NCI-H510A (cell line): ENCODE results near the gene KCNQ1.

Experiments
- DNase-seq: peaks from one replicate; lab custom pipeline; 2025; lab: John Stamatoyannopoulos, UW

The KCNQ1 gene

GRCh38 chr11:2699531-2700414, 255.0 kb downstream of the KCNQ1 start, which contains the start of gene KCNQ1OT1:
Gene KCNQ1OT1, minus strand, starts transcription at chr11:2699994.
- peak; percentile 13 for DNase-seq

GRCh38 chr11:2700415-2701211, 255.8 kb downstream of the KCNQ1 start:
- no peak for DNase-seq

- DNase-seq = no peak
These were observed 256.4 kb downstream of the KCNQ1 start for GRCh38 chr11:2701230-2701629.

- DNase-seq = no peak
These were observed 257.2 kb downstream of the KCNQ1 start for GRCh38 chr11:2701898-2702434.

GRCh38 chr11:2702771-2703362, 258.1 kb downstream of the KCNQ1 start:
- no peak for DNase-seq

- no peak for DNase-seq
These were observed 258.7 kb downstream of the KCNQ1 start for GRCh38 chr11:2703363-2704141.

- no peak for DNase-seq
These were observed 259.5 kb downstream of the KCNQ1 start for GRCh38 chr11:2704356-2704755.

- DNase-seq = no peak
These were observed 260.2 kb downstream of the KCNQ1 start for GRCh38 chr11:2704896-2705606.

GRCh38 chr11:2706321-2706720, 261.5 kb downstream of the KCNQ1 start:
- no peak for DNase-seq

GRCh38 chr11:2707736-2708135, 262.9 kb downstream of the KCNQ1 start:
- no peak for DNase-seq

- no peak for DNase-seq
These were observed 263.4 kb downstream of the KCNQ1 start for GRCh38 chr11:2708151-2708581.

GRCh38 chr11:2708757-2709281, 264.0 kb downstream of the KCNQ1 start:
- DNase-seq = no peak

- DNase-seq = no peak
These were observed 264.6 kb downstream of the KCNQ1 start for GRCh38 chr11:2709429-2709828.

GRCh38 chr11:2711161-2711560, 266.4 kb downstream of the KCNQ1 start:
- DNase-seq = no peak

GRCh38 chr11:2713094-2713493, 268.3 kb downstream of the KCNQ1 start:
- no peak for DNase-seq

GRCh38 chr11:2713661-2714462, 269.1 kb downstream of the KCNQ1 start:
- no peak for DNase-seq

GRCh38 chr11:2714463-2714800, 269.6 kb downstream of the KCNQ1 start:
- no peak for DNase-seq

- no peak for DNase-seq
These were observed 270.1 kb downstream of the KCNQ1 start for GRCh38 chr11:2714871-2715270.

GRCh38 chr11:2715716-2716350, 271.0 kb downstream of the KCNQ1 start:
- DNase-seq = no peak
